GM12878 (cell line): ENCODE results near the gene GTPBP4. TPM values are rescaled to one million over a fixed set of nuclear protein-coding genes. Genes with fewer than 3 reads are reported as not detected.

ENCODE experiments used
- BACH1 ChIP-seq: fragments of 450-650 bp; IDR thresholded peaks from 2 replicates; pipeline ENCODE4 v1.6.1; 2017; ENCODE audit warnings: mild to moderate bottlenecking, borderline replicate concordance
- E2F4 ChIP-seq: IDR thresholded peaks from 2 replicates; pipeline ENCODE4 v1.6.1; 2012; ENCODE audit warnings: low read depth, low read length, improper control_type of control experiment
- FOXM1 ChIP-seq: IDR thresholded peaks from 2 replicates; pipeline ENCODE4 v1.6.1; 2012; ENCODE audit warnings: low read depth, mild to moderate bottlenecking, inconsistent platforms, low read length, moderate library complexity
- GATAD2B ChIP-seq: fragments of 450-650 bp; conservative IDR thresholded peaks from 2 replicates; pipeline ENCODE4 v1.6.1; 2017; ENCODE audit warnings: low read depth, mild to moderate bottlenecking, moderate library complexity
- IKZF1 ChIP-seq: fragments of 450-650 bp; conservative IDR thresholded peaks from 2 replicates; pipeline ENCODE4 v1.6.1; 2017; ENCODE audit warnings: antibody characterized with exemption, mild to moderate bottlenecking
- KLF5 ChIP-seq: fragments of 450-650 bp; IDR thresholded peaks from 2 replicates; pipeline ENCODE4 v1.6.1; 2014; ENCODE audit warnings: mild to moderate bottlenecking; ENCODE audit not compliant: partially characterized antibody
- LARP7 ChIP-seq: fragments of 450-650 bp; IDR thresholded peaks from 2 replicates; pipeline ENCODE4 v1.6.1; 2017; ENCODE audit warnings: mild to moderate bottlenecking
- PAX5 ChIP-seq: IDR thresholded peaks from 2 replicates; pipeline ENCODE4 v1.6.1; 2011; ENCODE audit warnings: low read depth, low read length, borderline replicate concordance
- POLR2A ChIP-seq: IDR thresholded peaks from 2 replicates; pipeline ENCODE4 v1.6.1; 2011; ENCODE audit warnings: low read depth, mild to moderate bottlenecking, low read length
- POLR2AphosphoS2 ChIP-seq: IDR thresholded peaks from 2 replicates; pipeline ENCODE4 v1.6.1; 2011; ENCODE audit warnings: low read depth, mild to moderate bottlenecking, low read length, improper control_type of control experiment, moderate library complexity
- POU2F2 ChIP-seq: IDR thresholded peaks from 3 replicates; pipeline ENCODE4 v1.6.1; 2011; ENCODE audit warnings: low read depth, mild to moderate bottlenecking, low read length, borderline replicate concordance
- RB1 ChIP-seq: fragments of 450-650 bp; formaldehyde crosslinking; IDR thresholded peaks from 2 replicates; pipeline ENCODE4 v1.6.1; 2017; ENCODE audit warnings: mild to moderate bottlenecking, borderline replicate concordance
- RCOR1 ChIP-seq: conservative IDR thresholded peaks from 2 replicates; pipeline ENCODE4 v1.6.1; 2012; ENCODE audit warnings: low read depth, low read length, improper control_type of control experiment
- SMAD5 ChIP-seq: IDR thresholded peaks from 2 replicates; pipeline ENCODE4 v1.6.1; 2016; ENCODE audit warnings: antibody characterized with exemption, low read depth
- SMARCA5 ChIP-seq: fragments of 450-650 bp; IDR thresholded peaks from 2 replicates; pipeline ENCODE4 v1.6.1; 2017; ENCODE audit warnings: mild to moderate bottlenecking
- STAT1 ChIP-seq: fragments of 450-650 bp; conservative IDR thresholded peaks from 2 replicates; pipeline ENCODE4 v1.6.1; 2014; ENCODE audit warnings: antibody characterized with exemption, mild to moderate bottlenecking
- SUPT20H ChIP-seq: IDR thresholded peaks from 2 replicates; pipeline ENCODE4 v1.6.1; 2011; ENCODE audit warnings: low read depth, mild to moderate bottlenecking, low read length, moderate library complexity, borderline replicate concordance; ENCODE audit not compliant: control insufficient read depth
- TAF1 ChIP-seq: IDR thresholded peaks from 2 replicates; pipeline ENCODE4 v1.6.1; 2011; ENCODE audit warnings: mild to moderate bottlenecking, low read depth, low read length, borderline replicate concordance
- TCF7 ChIP-seq: IDR thresholded peaks from 2 replicates; pipeline ENCODE4 v1.6.1; 2014; ENCODE audit warnings: antibody characterized with exemption, borderline replicate concordance
- ZBTB4 ChIP-seq: fragments of 450-650 bp; formaldehyde crosslinking; IDR thresholded peaks from 2 replicates; pipeline ENCODE4 v1.4.0; 2022; ENCODE audit warnings: mild to moderate bottlenecking, moderate library complexity
- ZBTB40 ChIP-seq: fragments of 450-650 bp; IDR thresholded peaks from 2 replicates; pipeline ENCODE4 v1.6.1; 2016; ENCODE audit warnings: mild to moderate bottlenecking, moderate library complexity, borderline replicate concordance
- polyA plus RNA-seq, 11 experiments: library from polyadenylated mRNA; depleted of rRNA in 4 of 11; unstranded in 6 of 11; stranded (reverse) in 5 of 11; fragments of >200 nt; fragmentation: Nextera tagmentation in 4 of 11; fragmentation: Illumina TruSeq in 1 of 11; extraction: Ambion mirVana in 4 of 11; extraction: Trizol in 1 of 11; gene quantifications; 1 replicate in 1 of 11; 2 replicates in 10 of 11; pipeline versions ENCODE4 v1.2.1 to v1.2.3, GENCODE V29; 2011 to 2016; ENCODE audit warnings: inconsistent platforms in 2 of 11, missing spikeins in 2 of 11, low read depth in 1 of 11
- total RNA-seq, 4 experiments: library from RNA; depleted of rRNA in 3 of 4; stranded (reverse); fragments of >200 nt in 3 of 4; fragmentation: Illumina TruSeq in 1 of 4; extraction: Trizol in 1 of 4; gene quantifications; 2 replicates each; pipeline versions ENCODE4 v1.2.1 to v1.2.3, GENCODE V29; 2013 to 2021

Gene GTPBP4
- total and polyA plus RNA-seq, 10 of the 15 experiments (the other 5 are each of a cell fraction or from before 2014, with no cell fraction given) = 58.5 to 118 (median 71.4) TPM

- TF ChIP-seq ZBTB40 = peak; percentile 87
- peak; percentile 85 for TF ChIP-seq TAF1
- TF ChIP-seq TCF7 = no peak
- no peak for TF ChIP-seq FOXM1
- peak; percentile 54 for TF ChIP-seq GATAD2B
- TF ChIP-seq IKZF1 = peak; percentile 79
- TF ChIP-seq RB1 = peak; percentile 90
- TF ChIP-seq KLF5 = peak; percentile 75
- TF ChIP-seq SUPT20H = no peak
- peak; percentile 89 for TF ChIP-seq PAX5
- peak; percentile 79; the same call in 2 of the 3 replicates for TF ChIP-seq POU2F2
- TF ChIP-seq ZBTB4 (CRISPR knock-in tag) = 0 out of 2 replicates have a peak, but pooled peaks have one; percentile 77
- TF ChIP-seq BACH1 = peak; percentile 91; the same call in 1 of the 2 replicates
- 0 out of 2 replicates have a peak, but pooled peaks have one; percentile 13 for TF ChIP-seq RCOR1
- TF ChIP-seq E2F4 = 0 out of 2 replicates have a peak, but pooled peaks have one; percentile 14
- peak; percentile 10 for TF ChIP-seq SMARCA5
- TF ChIP-seq LARP7 = peak; percentile 56; the same call in 1 of the 2 replicates
- TF ChIP-seq POLR2A = peak; percentile 99
- TF ChIP-seq SMAD5 = peak; percentile 88
- 0 out of 2 replicates have a peak, but pooled peaks have one; percentile 14 for TF ChIP-seq STAT1
- peak; percentile 94 for TF ChIP-seq POLR2AphosphoS2
Measured at GRCh38 chr10:1048732-1049424, 60.6 kb downstream of the GTPBP4 start, which contains the start of gene IDI1 (continued).
